Ishikawa (cell line): ENCODE data around the gene TMC7.

Experiments used
- EGR1 ChIP-seq: IDR thresholded peaks from 2 replicates; pipeline ENCODE4 v1.6.1; 2012
- EP300 ChIP-seq: IDR thresholded peaks from 2 replicates; pipeline ENCODE4 v1.6.1; 2012; ENCODE audit warnings: borderline replicate concordance

- TF ChIP-seq EP300 = no peak
- TF ChIP-seq EGR1 = no peak
Measured at GRCh38 chr16:18966791-18967190, 16.9 kb upstream of the TMC7 start.
